Esophagus squamous epithelium (tissue), 5 donors: Measurements from ENCODE around the gene RBM28. TPM values are rescaled to one million over a fixed set of nuclear protein-coding genes. Genes with fewer than 3 reads are reported as not detected.

Experiments used
- DNase-seq: peaks from one replicate; lab custom pipeline; 2025; lab: John Stamatoyannopoulos, UW
- H3K27ac ChIP-seq, 4 donors: fragments of 200-600 bp; sonication (generic); one replicate each; pipeline ENCODE4 v1.5.1; 2016 to 2019; ENCODE audit warnings: mild to moderate bottlenecking in 1 of 4
- H3K27me3 ChIP-seq, 4 donors: fragments of 200-600 bp; sonication (generic); 1 replicate in 3 of 4; 2 replicates in 1 of 4; pipeline versions ENCODE4 v1.5.1 to v1.6.0; 2017 to 2021; ENCODE audit warnings: antibody characterized with exemption in 1 of 4
- H3K36me3 ChIP-seq, 3 donors: fragments of 200-600 bp; sonication (generic); one replicate each; pipeline ENCODE4 v1.5.1; 2016 to 2019
- H3K4me1 ChIP-seq, 3 donors: fragments of 200-600 bp; sonication (generic); one replicate each; pipeline ENCODE4 v1.5.1; 2017 to 2019
- H3K4me3 ChIP-seq, 4 donors: fragments of 200-600 bp; sonication (generic); 1 replicate in 3 of 4; 2 replicates in 1 of 4; pipeline ENCODE4 v1.5.1; 2016 to 2019; ENCODE audit warnings: mild to moderate bottlenecking in 2 of 4, moderate library complexity in 1 of 4
- H3K9me3 ChIP-seq, 3 donors: fragments of 200-600 bp; sonication (generic); one replicate each; pipeline ENCODE4 v1.5.1; 2016 to 2019
- POLR2A ChIP-seq, 4 donors: fragments of 450-650 bp; IDR thresholded peaks; one replicate each; pipeline ENCODE4 v1.6.1; 2017; ENCODE audit warnings: antibody characterized with exemption in 4 of 4, mild to moderate bottlenecking in 4 of 4, moderate library complexity in 3 of 4
- WGBS, 2 donors: methylation state at CpG; one replicate each; pipeline ENCODE4 v1.1.5; 2018; 5-methylcytosine and 5-hydroxymethylcytosine counted together
- intact Hi-C: fragments of 100-400 bp; cut with DNase I; formaldehyde crosslinking; loops from one replicate; pipeline ENCODE4 v1.15.0; 2022
- total RNA-seq, 4 donors: library from RNA; depleted of rRNA; stranded (reverse); fragments of >200 nt; gene quantifications; one replicate each; pipeline ENCODE4 v1.1.0, GENCODE V29; 2016
- TF ChIP-seq, protein P1 (sequence below), 6 experiments: fragments of 450-650 bp in 4 of 6; fragments of 200-600 bp in 2 of 6; sonication (generic) in 2 of 6; IDR thresholded peaks; one replicate each; pipeline ENCODE4 v1.5.1; 2016 to 2019; ENCODE audit warnings: antibody characterized with exemption in 6 of 6, mild to moderate bottlenecking in 4 of 6, moderate library complexity in 4 of 6
- donor health status: DM: yes; HTN: yes; CAD: no.

Gene RBM28
- total RNA-seq, 4 donors from 2014 or later = 12.9 to 28.8 (median 18.7) TPM

DNA sequence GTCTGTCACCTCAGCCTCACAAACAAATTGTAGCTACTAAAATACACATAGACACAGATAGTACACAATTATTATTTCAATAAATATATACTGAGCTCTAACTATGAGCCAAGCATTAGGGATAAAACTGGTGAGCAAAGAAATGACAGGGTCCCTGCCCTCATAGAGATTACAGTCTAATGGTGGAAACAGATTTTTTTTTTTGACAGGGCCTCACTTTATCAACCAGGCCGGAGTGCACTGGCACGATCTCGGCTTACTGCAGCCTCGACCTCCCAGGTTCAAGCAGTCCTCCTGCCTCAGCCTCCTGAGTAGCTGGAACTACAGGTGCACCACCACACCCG is 695 bp upstream of the RBM28 start:
- Histone ChIP-seq H3K27me3 (no peaks in the 10 kb centered on the region), H3K36me3 (peaks cover 0 to 5% (median 0%) of the 10 kb centered on the region in 3 donors), H3K27ac (no peak overlapping the region), H3K9me3 (no peaks in the 10 kb centered on the region), H3K4me3 (no peak overlapping the region), H3K4me1 (peaks cover 19 to 47% (median 21%) of the 10 kb centered on the region in 3 donors)
- DNase-seq = no peak
- no peak for TF ChIP-seq POLR2A (IDR thresholded peaks at IDR 0.05)
- TF ChIP-seq, protein P1, sequence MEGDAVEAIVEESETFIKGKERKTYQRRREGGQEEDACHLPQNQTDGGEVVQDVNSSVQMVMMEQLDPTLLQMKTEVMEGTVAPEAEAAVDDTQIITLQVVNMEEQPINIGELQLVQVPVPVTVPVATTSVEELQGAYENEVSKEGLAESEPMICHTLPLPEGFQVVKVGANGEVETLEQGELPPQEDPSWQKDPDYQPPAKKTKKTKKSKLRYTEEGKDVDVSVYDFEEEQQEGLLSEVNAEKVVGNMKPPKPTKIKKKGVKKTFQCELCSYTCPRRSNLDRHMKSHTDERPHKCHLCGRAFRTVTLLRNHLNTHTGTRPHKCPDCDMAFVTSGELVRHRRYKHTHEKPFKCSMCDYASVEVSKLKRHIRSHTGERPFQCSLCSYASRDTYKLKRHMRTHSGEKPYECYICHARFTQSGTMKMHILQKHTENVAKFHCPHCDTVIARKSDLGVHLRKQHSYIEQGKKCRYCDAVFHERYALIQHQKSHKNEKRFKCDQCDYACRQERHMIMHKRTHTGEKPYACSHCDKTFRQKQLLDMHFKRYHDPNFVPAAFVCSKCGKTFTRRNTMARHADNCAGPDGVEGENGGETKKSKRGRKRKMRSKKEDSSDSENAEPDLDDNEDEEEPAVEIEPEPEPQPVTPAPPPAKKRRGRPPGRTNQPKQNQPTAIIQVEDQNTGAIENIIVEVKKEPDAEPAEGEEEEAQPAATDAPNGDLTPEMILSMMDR (IDR thresholded peaks at IDR 0.05) = no peak
- 87 to 90% methylated on average over 5 of the region's 5 CpGs for WGBS, 2 donors
- intact Hi-C loops = no loop called here

DNA sequence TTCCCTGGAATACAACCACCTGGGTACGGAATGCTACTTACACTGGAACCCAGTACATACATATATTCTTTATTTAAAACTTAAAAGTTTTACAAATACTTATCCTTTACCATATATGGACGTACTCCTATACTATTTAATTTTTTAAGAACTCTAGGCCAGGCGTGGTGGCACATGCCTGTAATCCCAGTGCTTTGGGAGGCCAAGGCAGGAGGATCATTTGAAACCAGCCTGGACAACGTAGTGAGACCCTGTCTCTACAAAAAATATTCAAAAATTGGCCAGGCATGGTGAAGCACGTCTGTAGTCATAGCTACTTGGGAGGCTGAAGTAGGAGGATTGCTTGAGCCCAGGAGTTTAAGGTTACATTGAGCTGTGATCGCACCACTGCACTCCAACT is 2.0 kb downstream of the RBM28 start:
- H3K36me3 ChIP-seq = peaks cover 0 to 31% (median 22%) of the 10 kb centered on the region in 3 donors
- no peaks in the 10 kb centered on the region for H3K9me3 ChIP-seq
- no peaks in the 10 kb centered on the region for H3K27me3 ChIP-seq
- 85 to 87% methylated on average over 6 of the region's 6 CpGs for WGBS, 2 donors
- H3K4me3 ChIP-seq = no peak overlapping the region
- H3K4me1 ChIP-seq = peaks cover 17 to 40% (median 19%) of the 10 kb centered on the region in 3 donors
- no peak overlapping the region for H3K27ac ChIP-seq
- no peak for DNase-seq
- no peak for TF ChIP-seq POLR2A (IDR thresholded peaks at IDR 0.05)
- TF ChIP-seq, protein P1 (IDR thresholded peaks at IDR 0.05) = no peak
- intact Hi-C loops = no loop called here

DNA sequence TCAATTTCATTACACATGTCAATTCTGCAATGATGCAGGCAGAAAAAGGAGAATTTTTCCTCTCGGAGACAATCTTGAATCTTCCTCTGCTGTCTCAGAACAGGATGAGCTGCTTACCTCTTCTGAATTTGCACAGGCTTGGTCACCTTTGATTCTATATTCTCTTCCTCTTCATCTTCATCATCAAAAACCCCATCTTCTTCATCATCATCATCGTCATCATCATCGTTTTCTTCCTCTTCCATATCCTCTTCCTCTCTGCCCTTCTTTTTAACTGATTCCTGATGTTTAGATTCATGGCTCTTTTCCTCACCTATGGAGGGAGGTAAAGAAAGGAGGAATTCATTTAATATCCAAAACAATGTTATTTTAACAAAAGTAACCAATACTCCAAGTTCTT is 8.0 kb downstream of the RBM28 start:
- 87% methylated on average over 3 of the region's 3 CpGs for WGBS, 2 donors
- Histone ChIP-seq H3K36me3 (peaks cover 4 to 91% (median 48%) of the 10 kb centered on the region in 3 donors), H3K9me3 (no peaks in the 10 kb centered on the region), H3K4me3 (no peak overlapping the region), H3K4me1 (peaks cover 0 to 6% (median 0%) of the 10 kb centered on the region in 3 donors), H3K27ac (no peak overlapping the region), H3K27me3 (no peaks in the 10 kb centered on the region)
- intact Hi-C loops = no loop called here
- no peak for DNase-seq
- TF ChIP-seq POLR2A (IDR thresholded peaks at IDR 0.05) = no peak
- TF ChIP-seq, protein P1 (IDR thresholded peaks at IDR 0.05) = no peak

DNA sequence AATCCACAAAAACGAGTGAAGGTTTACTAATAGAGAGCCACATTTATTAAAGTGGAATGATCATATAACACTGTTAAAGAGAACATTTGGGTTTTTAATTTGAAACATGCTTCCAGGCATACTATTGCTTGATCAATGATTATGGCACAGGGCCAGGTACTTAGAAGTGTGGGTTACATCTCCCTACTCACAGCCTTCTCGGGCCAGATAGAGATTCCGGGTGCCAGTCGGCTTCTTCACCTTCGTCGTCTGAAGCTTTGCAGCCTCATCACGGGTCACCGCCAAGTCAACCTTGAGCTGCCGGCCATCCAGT is 19.4 kb downstream of the RBM28 start:
- DNase-seq = no peak
- Histone ChIP-seq H3K27me3 (no peaks in the 10 kb centered on the region), H3K4me3 (no peak overlapping the region), H3K27ac (peak overlapping the region in 1 of 4 donors; percentile 39), H3K36me3 (peaks cover 0 to 100% (median 40%) of the 10 kb centered on the region in 3 donors), H3K4me1 (peaks cover 0 to 12% (median 0%) of the 10 kb centered on the region in 3 donors), H3K9me3 (no peaks in the 10 kb centered on the region)
- no peak for TF ChIP-seq POLR2A (IDR thresholded peaks at IDR 0.05)
- TF ChIP-seq, protein P1 (IDR thresholded peaks at IDR 0.05) = no peak
- WGBS, 2 donors = 86 to 94% methylated on average over 8 to 9 of the region's 9 CpGs
- intact Hi-C loops = no loop called here

DNA sequence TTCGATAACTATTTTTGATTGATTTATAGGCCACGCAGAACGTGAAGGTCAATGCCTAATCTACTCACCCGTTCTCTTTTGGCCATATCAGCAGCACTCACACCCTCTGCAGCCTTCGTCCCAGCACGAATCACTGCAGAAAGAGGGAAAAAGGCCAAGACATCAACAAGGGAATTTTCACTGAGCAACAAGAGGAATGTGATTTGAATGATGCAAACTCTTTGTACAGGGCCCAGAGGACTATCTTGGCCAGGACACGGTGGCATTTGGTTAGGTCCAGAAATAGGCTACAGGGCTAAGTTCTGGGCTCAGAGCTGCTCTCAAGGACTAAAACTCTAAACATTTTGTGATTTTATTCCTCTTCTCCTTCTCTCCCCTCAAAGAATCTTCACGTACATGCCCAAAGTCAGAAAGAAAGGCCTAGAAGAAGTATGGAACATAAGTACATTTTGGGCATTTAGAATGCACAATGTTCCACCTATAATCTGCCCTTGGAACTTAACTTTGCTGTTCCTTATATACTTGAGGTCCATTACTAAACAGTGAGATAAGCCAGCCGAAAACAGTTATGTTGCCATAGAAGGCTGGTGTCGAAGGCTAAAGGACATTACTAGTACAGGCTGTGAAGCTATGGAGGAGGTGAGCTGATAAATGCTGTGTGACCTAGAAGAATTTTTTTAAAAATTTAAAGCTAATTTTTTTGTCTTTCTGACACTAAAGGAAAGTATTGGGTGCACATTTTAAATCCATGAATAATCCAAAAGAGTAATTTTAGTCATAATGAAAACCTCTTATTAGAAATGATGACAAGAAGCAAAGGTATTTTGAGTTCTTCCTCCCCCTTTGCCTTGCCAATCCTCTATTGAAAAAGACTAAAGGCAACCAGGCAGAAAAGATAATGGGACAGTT is 20.0 kb downstream of the RBM28 start:
- no peaks in the 10 kb centered on the region for H3K9me3 ChIP-seq
- 70 to 73% methylated on average over 10 of the region's 10 CpGs for WGBS, 2 donors
- no peak overlapping the region for H3K4me3 ChIP-seq
- no peak for TF ChIP-seq POLR2A (IDR thresholded peaks at IDR 0.05)
- TF ChIP-seq, protein P1 (IDR thresholded peaks at IDR 0.05) = no peak
- peak overlapping the region in 3 of 4 donors; percentile 9 to 46 (median 39) for H3K27ac ChIP-seq
- H3K27me3 ChIP-seq = no peaks in the 10 kb centered on the region
- intact Hi-C loops = no loop called here
- H3K36me3 ChIP-seq = peaks cover 0 to 100% (median 40%) of the 10 kb centered on the region in 3 donors
- no peak for DNase-seq
- H3K4me1 ChIP-seq = peaks cover 0 to 12% (median 0%) of the 10 kb centered on the region in 3 donors
